Activated T-helper 1 cell treated with anti-CD3 and anti-CD28 coated beads, Interleukin-12 subunit alpha, Interleukin-12 subunit beta, Interleukin-2, Interleukin-4 antibody, amounts not matched to agents 30 ng/mL and 10 ng/mL and 1 ng/mL, durations not matched to agents 14 hours and 24 hours and 36 hours (primary cell): Measurements from ENCODE around the gene MTSS2. TPM values are rescaled to one million over a fixed set of nuclear protein-coding genes. Genes with fewer than 3 reads are reported as not detected.

Experiments used
- DNase-seq: peaks from one replicate; pipeline ENCODE4 v3.0.0; 2021; ENCODE audit warnings: low spot score
- H3K27ac Mint-ChIP-seq: one replicate; pipeline ENCODE4 v1.8.0; 2021; ENCODE audit warnings: mild to moderate bottlenecking, mixed read lengths
- H3K27me3 Mint-ChIP-seq: one replicate; pipeline ENCODE4 v1.8.0; 2022; ENCODE audit warnings: mild to moderate bottlenecking, moderate library complexity, mixed read lengths; ENCODE audit not compliant: insufficient read depth
- H3K36me3 Mint-ChIP-seq: one replicate; pipeline ENCODE4 v1.8.0; 2021; ENCODE audit warnings: low read depth, mixed read lengths
- H3K4me1 Mint-ChIP-seq: one replicate; pipeline ENCODE4 v1.8.0; 2021; ENCODE audit warnings: low read depth, mixed read lengths
- H3K4me3 Mint-ChIP-seq: one replicate; pipeline ENCODE4 v1.8.0; 2021; ENCODE audit warnings: mild to moderate bottlenecking, moderate library complexity, mixed read lengths
- H3K9me3 Mint-ChIP-seq: one replicate; pipeline ENCODE4 v1.8.0; 2021; ENCODE audit warnings: mixed read lengths
- intact Hi-C: fragments of 100-400 bp; cut with micrococcal nuclease; formaldehyde crosslinking; loops from one replicate; pipeline ENCODE4 v1.15.1; 2024
- total RNA-seq: library from RNA; stranded (reverse); gene quantifications from 2 replicates; pipeline ENCODE4 v1.2.3, GENCODE V29; 2022

The MTSS2 gene
- total RNA-seq, 1 donor from 2014 or later, result 2.0 TPM

GRCh38 chr16:70710422-70711210 is 24.8 kb upstream of the MTSS2 start:
- no peak overlapping the region for H3K27ac Mint-ChIP-seq
- intact Hi-C loops, result no loop called here
- H3K36me3 Mint-ChIP-seq, result no peaks in the 10 kb centered on the region
- H3K27me3 Mint-ChIP-seq, result no peaks in the 10 kb centered on the region
- DNase-seq, result no peak
- H3K4me1 Mint-ChIP-seq, result no peaks in the 10 kb centered on the region
- no peaks in the 10 kb centered on the region for H3K9me3 Mint-ChIP-seq
- no peak overlapping the region for H3K4me3 Mint-ChIP-seq

- DNase-seq, result no peak
- H3K4me1 Mint-ChIP-seq, result no peaks in the 10 kb centered on the region
- H3K36me3 Mint-ChIP-seq, result no peaks in the 10 kb centered on the region
- intact Hi-C loops, result no loop called here
- H3K27me3 Mint-ChIP-seq, result no peaks in the 10 kb centered on the region
- H3K9me3 Mint-ChIP-seq, result no peaks in the 10 kb centered on the region
- no peak overlapping the region for H3K27ac Mint-ChIP-seq
- H3K4me3 Mint-ChIP-seq, result no peak overlapping the region
These were observed 24.1 kb upstream of the MTSS2 start for GRCh38 chr16:70709942-70710341.

- no peaks in the 10 kb centered on the region for H3K27me3 Mint-ChIP-seq
- no peak for DNase-seq
- intact Hi-C loops, result no loop called here
- H3K9me3 Mint-ChIP-seq, result no peaks in the 10 kb centered on the region
- no peaks in the 10 kb centered on the region for H3K4me1 Mint-ChIP-seq
- no peak overlapping the region for H3K4me3 Mint-ChIP-seq
- H3K36me3 Mint-ChIP-seq, result no peaks in the 10 kb centered on the region
- H3K27ac Mint-ChIP-seq, result no peak overlapping the region
These were observed 23.6 kb upstream of the MTSS2 start for GRCh38 chr16:70709457-70709856.

- no peaks in the 10 kb centered on the region for H3K27me3 Mint-ChIP-seq
- H3K4me3 Mint-ChIP-seq, result no peak overlapping the region
- H3K4me1 Mint-ChIP-seq, result no peaks in the 10 kb centered on the region
- peak overlapping the region; percentile 12 for H3K27ac Mint-ChIP-seq
- H3K36me3 Mint-ChIP-seq, result no peaks in the 10 kb centered on the region
- no peak for DNase-seq
- intact Hi-C loops, result no loop called here
- H3K9me3 Mint-ChIP-seq, result no peaks in the 10 kb centered on the region
These were observed 22.8 kb upstream of the MTSS2 start for GRCh38 chr16:70708366-70709246.

GRCh38 chr16:70706948-70707465 is 21.2 kb upstream of the MTSS2 start:
- Mint-ChIP-seq H3K27ac (no peak overlapping the region), H3K9me3 (no peaks in the 10 kb centered on the region), H3K36me3 (no peaks in the 10 kb centered on the region), H3K4me3 (no peak overlapping the region), H3K4me1 (no peaks in the 10 kb centered on the region), H3K27me3 (no peaks in the 10 kb centered on the region)
- DNase-seq, result no peak
- intact Hi-C loops, result no loop called here

- intact Hi-C loops, result no loop called here
- no peaks in the 10 kb centered on the region for H3K9me3 Mint-ChIP-seq
- no peak overlapping the region for H3K27ac Mint-ChIP-seq
- no peaks in the 10 kb centered on the region for H3K27me3 Mint-ChIP-seq
- no peaks in the 10 kb centered on the region for H3K36me3 Mint-ChIP-seq
- no peak for DNase-seq
- H3K4me3 Mint-ChIP-seq, result no peak overlapping the region
- H3K4me1 Mint-ChIP-seq, result no peaks in the 10 kb centered on the region
These were observed 19.2 kb upstream of the MTSS2 start for GRCh38 chr16:70705056-70705455.

- H3K27ac Mint-ChIP-seq, result no peak overlapping the region
- DNase-seq, result no peak
- no peak overlapping the region for H3K4me3 Mint-ChIP-seq
- no peaks in the 10 kb centered on the region for H3K36me3 Mint-ChIP-seq
- H3K9me3 Mint-ChIP-seq, result no peaks in the 10 kb centered on the region
- intact Hi-C loops, result no loop called here
- no peaks in the 10 kb centered on the region for H3K27me3 Mint-ChIP-seq
- H3K4me1 Mint-ChIP-seq, result no peaks in the 10 kb centered on the region
These were observed 18.7 kb upstream of the MTSS2 start for GRCh38 chr16:70704586-70704985.

- H3K9me3 Mint-ChIP-seq, result no peaks in the 10 kb centered on the region
- H3K36me3 Mint-ChIP-seq, result no peaks in the 10 kb centered on the region
- intact Hi-C loops, result no loop called here
- DNase-seq, result no peak
- H3K27ac Mint-ChIP-seq, result no peak overlapping the region
- no peaks in the 10 kb centered on the region for H3K27me3 Mint-ChIP-seq
- no peak overlapping the region for H3K4me3 Mint-ChIP-seq
- no peaks in the 10 kb centered on the region for H3K4me1 Mint-ChIP-seq
These were observed 18.1 kb upstream of the MTSS2 start for GRCh38 chr16:70703835-70704381.

- H3K4me3 Mint-ChIP-seq, result no peak overlapping the region
- no peak overlapping the region for H3K27ac Mint-ChIP-seq
- intact Hi-C loops, result no loop called here
- no peaks in the 10 kb centered on the region for H3K9me3 Mint-ChIP-seq
- no peaks in the 10 kb centered on the region for H3K4me1 Mint-ChIP-seq
- DNase-seq, result no peak
- no peaks in the 10 kb centered on the region for H3K36me3 Mint-ChIP-seq
- no peaks in the 10 kb centered on the region for H3K27me3 Mint-ChIP-seq
These were observed 17.4 kb upstream of the MTSS2 start for GRCh38 chr16:70703041-70703834.

- DNase-seq, result no peak
- H3K9me3 Mint-ChIP-seq, result no peaks in the 10 kb centered on the region
- no peaks in the 10 kb centered on the region for H3K27me3 Mint-ChIP-seq
- no peak overlapping the region for H3K27ac Mint-ChIP-seq
- no peak overlapping the region for H3K4me3 Mint-ChIP-seq
- intact Hi-C loops, result no loop called here
- H3K4me1 Mint-ChIP-seq, result no peaks in the 10 kb centered on the region
- H3K36me3 Mint-ChIP-seq, result no peaks in the 10 kb centered on the region
These were observed 16.8 kb upstream of the MTSS2 start for GRCh38 chr16:70702624-70703023.

GRCh38 chr16:70701998-70702397 is 16.1 kb upstream of the MTSS2 start:
- DNase-seq, result no peak
- no peaks in the 10 kb centered on the region for H3K36me3 Mint-ChIP-seq
- no peaks in the 10 kb centered on the region for H3K27me3 Mint-ChIP-seq
- no peak overlapping the region for H3K27ac Mint-ChIP-seq
- H3K9me3 Mint-ChIP-seq, result no peaks in the 10 kb centered on the region
- intact Hi-C loops, result no loop called here
- peaks cover 1% of the 10 kb centered on the region for H3K4me1 Mint-ChIP-seq
- H3K4me3 Mint-ChIP-seq, result no peak overlapping the region

GRCh38 chr16:70701596-70701995 is 15.7 kb upstream of the MTSS2 start:
- H3K4me1 Mint-ChIP-seq, result peaks cover 5% of the 10 kb centered on the region
- no peaks in the 10 kb centered on the region for H3K36me3 Mint-ChIP-seq
- H3K27ac Mint-ChIP-seq, result no peak overlapping the region
- no peaks in the 10 kb centered on the region for H3K27me3 Mint-ChIP-seq
- H3K4me3 Mint-ChIP-seq, result no peak overlapping the region
- no peak for DNase-seq
- intact Hi-C loops, result no loop called here
- no peaks in the 10 kb centered on the region for H3K9me3 Mint-ChIP-seq
